Stimulated activated naive CD8-positive, alpha-beta T cell treated with anti-CD3 and anti-CD28 coated beads, Interleukin-15, amount 100 ng/mL, for 72 hours (primary cell): Measurements from ENCODE around the gene PSMC2.

Experiments used
- ATAC-seq: fragments of 150-1000 bp; cut with Tn5 transposase; 2 replicates; pipeline ENCODE4 v1.10.0; 2021; ENCODE audit warnings: mild to moderate bottlenecking, moderate library complexity
- DNase-seq, 2 donors: peaks; one replicate each; pipeline ENCODE4 v3.0.0; 2021 to 2022
- H3K27ac Mint-ChIP-seq, 2 donors: one replicate each; pipeline ENCODE4 v1.8.0; 2022; ENCODE audit warnings: mild to moderate bottlenecking in 2 of 2, mixed read lengths in 2 of 2, moderate library complexity in 2 of 2
- H3K27me3 Mint-ChIP-seq: one replicate; pipeline ENCODE4 v1.8.0; 2022; ENCODE audit warnings: mixed read lengths
- H3K4me1 Mint-ChIP-seq: one replicate; pipeline ENCODE4 v1.8.0; 2022; ENCODE audit warnings: mild to moderate bottlenecking, mixed read lengths
- H3K4me3 Mint-ChIP-seq, 2 donors: one replicate each; pipeline ENCODE4 v1.8.0; 2022; ENCODE audit warnings: mild to moderate bottlenecking in 2 of 2, mixed read lengths in 2 of 2, moderate library complexity in 1 of 2
- H3K9me3 Mint-ChIP-seq, 2 donors: one replicate each; pipeline ENCODE4 v1.8.0; 2022; ENCODE audit warnings: mixed read lengths in 2 of 2

The PSMC2 gene

GRCh38 chr7:103347507-103348267 is at the start of gene PSMC2:
Gene PSMC2 (plus strand): TSS chr7:103347643. CDS start chr7:103347712, 69 bp downstream.
- peak within 1 kb of the TSS; percentile 98 for H3K4me3 Mint-ChIP-seq
- peak within 1 kb of the TSS; percentile 99 for H3K27ac Mint-ChIP-seq
- ATAC-seq (peak; percentile 87), DNase-seq (peak; percentile 81 to 89)
- H3K4me1 Mint-ChIP-seq: peaks cover 53% of the 10 kb centered on the region
- H3K9me3 Mint-ChIP-seq: no peaks in the 10 kb centered on the region
- no peaks in the 10 kb centered on the region for H3K27me3 Mint-ChIP-seq

- H3K9me3 Mint-ChIP-seq: no peaks in the 10 kb centered on the region
- H3K4me1 Mint-ChIP-seq: peaks cover 54% of the 10 kb centered on the region
- H3K27me3 Mint-ChIP-seq: no peaks in the 10 kb centered on the region
These were observed 49.6 kb upstream of the PSMC2 start for GRCh38 chr7:103297837-103298179.

GRCh38 chr7:103299660-103300059 is 47.8 kb upstream of the PSMC2 start:
- no peaks in the 10 kb centered on the region for H3K27me3 Mint-ChIP-seq
- ATAC-seq (no peak), DNase-seq (no peak)
- H3K9me3 Mint-ChIP-seq: peaks cover 0 to under 1% of the 10 kb centered on the region in 2 donors
- no peak overlapping the region for H3K4me3 Mint-ChIP-seq
- peaks cover 62% of the 10 kb centered on the region for H3K4me1 Mint-ChIP-seq
- no peak overlapping the region for H3K27ac Mint-ChIP-seq

More at GRCh38 chr7:103297837-103298179, 49.6 kb upstream of the PSMC2 start:
- Mint-ChIP-seq H3K27ac (peak overlapping the region; percentile 94 to 96), H3K4me3 (peak overlapping the region; percentile 82 to 92)
- no peak for ATAC-seq
- DNase-seq: no peak

- Mint-ChIP-seq H3K27me3 (no peaks in the 10 kb centered on the region), H3K9me3 (peaks cover 0 to 3% of the 10 kb centered on the region in 2 donors), H3K4me1 (peaks cover 58% of the 10 kb centered on the region), H3K27ac (no peak overlapping the region), H3K4me3 (no peak overlapping the region)
- no peak for DNase-seq
- ATAC-seq: no peak
These were observed 46.0 kb upstream of the PSMC2 start for GRCh38 chr7:103301441-103301840.

- H3K27ac Mint-ChIP-seq: peak overlapping the region in 1 of 2 donors; percentile 76
- H3K27me3 Mint-ChIP-seq: no peaks in the 10 kb centered on the region
- DNase-seq (no peak), ATAC-seq (no peak)
- peaks cover 14% of the 10 kb centered on the region for H3K4me1 Mint-ChIP-seq
- H3K9me3 Mint-ChIP-seq: peaks cover 0 to 3% of the 10 kb centered on the region in 2 donors
- H3K4me3 Mint-ChIP-seq: no peak overlapping the region
These were observed 39.8 kb upstream of the PSMC2 start for GRCh38 chr7:103307503-103308231.

GRCh38 chr7:103314852-103315251 is 32.6 kb upstream of the PSMC2 start:
- Mint-ChIP-seq H3K4me3 (no peak overlapping the region), H3K4me1 (no peaks in the 10 kb centered on the region), H3K27ac (no peak overlapping the region), H3K9me3 (no peaks in the 10 kb centered on the region), H3K27me3 (no peaks in the 10 kb centered on the region)
- DNase-seq (no peak), ATAC-seq (no peak)

- Mint-ChIP-seq H3K4me3 (no peak overlapping the region), H3K9me3 (no peaks in the 10 kb centered on the region), H3K27me3 (no peaks in the 10 kb centered on the region), H3K4me1 (no peaks in the 10 kb centered on the region), H3K27ac (peak overlapping the region; percentile 6 to 34)
- DNase-seq (no peak), ATAC-seq (no peak)
These were observed 31.0 kb upstream of the PSMC2 start for GRCh38 chr7:103316380-103316941.

- Mint-ChIP-seq H3K27ac (peak overlapping the region; percentile 6 to 56), H3K4me1 (no peaks in the 10 kb centered on the region), H3K27me3 (no peaks in the 10 kb centered on the region), H3K9me3 (no peaks in the 10 kb centered on the region), H3K4me3 (no peak overlapping the region)
- no peak for ATAC-seq
- DNase-seq: no peak
These were observed 30.4 kb upstream of the PSMC2 start for GRCh38 chr7:103317009-103317408.

GRCh38 chr7:103325744-103326143 is 21.7 kb upstream of the PSMC2 start:
- peaks cover 23% of the 10 kb centered on the region for H3K4me1 Mint-ChIP-seq
- peak; percentile 65 for ATAC-seq
- H3K27me3 Mint-ChIP-seq: no peaks in the 10 kb centered on the region
- H3K9me3 Mint-ChIP-seq: no peaks in the 10 kb centered on the region
- DNase-seq: no peak
- H3K4me3 Mint-ChIP-seq: peak overlapping the region in 1 of 2 donors; percentile 18
- peak overlapping the region; percentile 86 to 94 for H3K27ac Mint-ChIP-seq

GRCh38 chr7:103336761-103337160 is 10.7 kb upstream of the PSMC2 start:
- no peaks in the 10 kb centered on the region for H3K27me3 Mint-ChIP-seq
- no peak overlapping the region for H3K4me3 Mint-ChIP-seq
- ATAC-seq (no peak), DNase-seq (no peak)
- no peaks in the 10 kb centered on the region for H3K9me3 Mint-ChIP-seq
- H3K4me1 Mint-ChIP-seq: peaks cover 20% of the 10 kb centered on the region
- H3K27ac Mint-ChIP-seq: peak overlapping the region in 1 of 2 donors; percentile 40

GRCh38 chr7:103338864-103339263 is 8.6 kb upstream of the PSMC2 start:
- no peaks in the 10 kb centered on the region for H3K9me3 Mint-ChIP-seq
- no peaks in the 10 kb centered on the region for H3K27me3 Mint-ChIP-seq
- DNase-seq (no peak), ATAC-seq (no peak)
- H3K4me3 Mint-ChIP-seq: no peak overlapping the region
- H3K27ac Mint-ChIP-seq: peak overlapping the region in 1 of 2 donors; percentile 83
- H3K4me1 Mint-ChIP-seq: peaks cover 31% of the 10 kb centered on the region

- Mint-ChIP-seq H3K4me1 (peaks cover 41% of the 10 kb centered on the region), H3K27ac (peak overlapping the region in 1 of 2 donors; percentile 85), H3K4me3 (peak overlapping the region in 1 of 2 donors; percentile 57), H3K9me3 (no peaks in the 10 kb centered on the region), H3K27me3 (no peaks in the 10 kb centered on the region)
- no peak for DNase-seq
- no peak for ATAC-seq
These were observed 6.0 kb upstream of the PSMC2 start for GRCh38 chr7:103341466-103341865.

- no peaks in the 10 kb centered on the region for H3K9me3 Mint-ChIP-seq
- ATAC-seq: no peak
- peak overlapping the region; percentile 99 for H3K4me3 Mint-ChIP-seq
- H3K4me1 Mint-ChIP-seq: peaks cover 43% of the 10 kb centered on the region
- no peaks in the 10 kb centered on the region for H3K27me3 Mint-ChIP-seq
- DNase-seq: no peak
- peak overlapping the region; percentile 38 to 99 for H3K27ac Mint-ChIP-seq
These were observed 4.1 kb upstream of the PSMC2 start for GRCh38 chr7:103343332-103343731.

- H3K4me1 Mint-ChIP-seq: peaks cover 46% of the 10 kb centered on the region
- peak overlapping the region; percentile 99 for H3K4me3 Mint-ChIP-seq
- H3K27me3 Mint-ChIP-seq: no peaks in the 10 kb centered on the region
- DNase-seq: peak in 1 of 2 donors; percentile 4
- peak; percentile 33 for ATAC-seq
- H3K9me3 Mint-ChIP-seq: no peaks in the 10 kb centered on the region
- H3K27ac Mint-ChIP-seq: peak overlapping the region; percentile 99 to 100
These were observed 3.5 kb upstream of the PSMC2 start for GRCh38 chr7:103343758-103344452.

GRCh38 chr7:103344453-103345149 is 2.8 kb upstream of the PSMC2 start, which contains the start of gene DNAJC2:
Gene DNAJC2 (minus strand): TSS chr7:103344767. CDS start chr7:103344622, 145 bp downstream.
- no peaks in the 10 kb centered on the region for H3K9me3 Mint-ChIP-seq
- peak; percentile 78 to 87 for DNase-seq
- peaks cover 53% of the 10 kb centered on the region for H3K4me1 Mint-ChIP-seq
- peak within 1 kb of the TSS; percentile 99 to 100 for H3K27ac Mint-ChIP-seq
- peak within 1 kb of the TSS; percentile 99 for H3K4me3 Mint-ChIP-seq
- no peaks in the 10 kb centered on the region for H3K27me3 Mint-ChIP-seq
- peak; percentile 93 for ATAC-seq
